SHP77 treated with DMSO at 0.1 percent for 48 hours (cell line): ENCODE data around the gene POLR2M.
A peak's percentile ranks its signal among the peaks of the same experiment; 100 is the strongest.

Source experiments
- DNase-seq: peaks from one replicate; lab custom pipeline; 2025; lab: John Stamatoyannopoulos, UW

Gene POLR2M

DNA sequence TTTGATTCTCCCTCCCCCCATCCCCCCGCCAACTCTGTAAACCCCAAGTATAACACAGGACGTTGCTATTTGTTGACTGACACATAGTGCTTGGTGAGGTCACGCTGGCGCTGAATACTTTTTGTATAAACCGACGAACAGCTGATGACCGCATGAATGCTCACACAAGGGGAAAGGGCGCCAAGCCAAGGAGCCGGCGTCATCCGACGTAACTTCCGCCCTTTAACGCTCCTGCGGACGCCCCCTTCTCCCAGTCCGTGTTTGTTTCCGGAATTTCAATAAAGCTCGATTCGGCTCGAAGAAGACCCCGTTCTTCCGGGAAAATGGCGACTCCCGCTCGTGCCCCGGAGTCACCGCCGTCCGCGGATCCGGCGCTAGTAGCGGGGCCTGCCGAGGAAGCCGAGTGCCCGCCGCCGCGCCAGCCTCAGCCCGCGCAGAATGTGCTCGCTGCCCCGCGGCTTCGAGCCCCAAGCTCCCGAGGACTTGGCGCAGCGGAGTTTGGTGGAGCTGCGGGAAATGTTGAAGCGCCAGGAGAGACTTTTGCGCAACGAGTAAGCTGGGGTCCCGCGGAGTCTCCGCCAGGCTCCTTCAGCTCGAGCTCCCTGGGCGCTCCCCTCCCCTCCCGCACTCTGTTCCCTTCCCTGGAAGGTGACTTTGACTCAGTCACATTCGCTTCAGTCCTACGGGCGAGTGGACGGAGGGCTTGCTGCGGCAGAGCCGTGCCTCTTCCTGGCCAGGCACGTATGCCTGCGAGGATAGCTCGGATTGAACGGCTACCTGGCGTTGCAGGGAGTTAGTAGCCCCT lies at the start of gene POLR2M:
TSS of gene POLR2M (plus strand) at position 310 of the 805 bp plus-strand sequence. CDS start at position 439, 129 bp downstream.
- DNase-seq, result peak; percentile 94

DNA sequence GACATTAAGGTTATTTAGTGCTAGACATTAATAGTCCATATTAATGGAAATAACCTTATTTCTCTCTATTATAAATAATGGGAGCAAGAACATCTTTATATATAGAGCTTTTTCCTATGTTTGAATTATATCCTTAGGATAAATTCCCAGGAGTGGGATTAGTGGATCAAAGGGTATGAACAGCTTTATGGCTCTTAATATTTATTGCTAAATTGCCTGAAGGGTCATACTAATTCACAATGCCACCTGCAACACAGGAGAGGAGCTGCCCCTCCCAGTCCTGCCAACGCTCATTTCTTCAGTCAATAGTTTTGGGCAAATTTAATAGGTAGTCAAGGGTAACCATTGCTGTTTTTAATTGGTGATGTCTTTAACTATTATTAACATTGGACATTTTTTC lies 48.9 kb upstream of the POLR2M start:
- DNase-seq, result no peak

DNA sequence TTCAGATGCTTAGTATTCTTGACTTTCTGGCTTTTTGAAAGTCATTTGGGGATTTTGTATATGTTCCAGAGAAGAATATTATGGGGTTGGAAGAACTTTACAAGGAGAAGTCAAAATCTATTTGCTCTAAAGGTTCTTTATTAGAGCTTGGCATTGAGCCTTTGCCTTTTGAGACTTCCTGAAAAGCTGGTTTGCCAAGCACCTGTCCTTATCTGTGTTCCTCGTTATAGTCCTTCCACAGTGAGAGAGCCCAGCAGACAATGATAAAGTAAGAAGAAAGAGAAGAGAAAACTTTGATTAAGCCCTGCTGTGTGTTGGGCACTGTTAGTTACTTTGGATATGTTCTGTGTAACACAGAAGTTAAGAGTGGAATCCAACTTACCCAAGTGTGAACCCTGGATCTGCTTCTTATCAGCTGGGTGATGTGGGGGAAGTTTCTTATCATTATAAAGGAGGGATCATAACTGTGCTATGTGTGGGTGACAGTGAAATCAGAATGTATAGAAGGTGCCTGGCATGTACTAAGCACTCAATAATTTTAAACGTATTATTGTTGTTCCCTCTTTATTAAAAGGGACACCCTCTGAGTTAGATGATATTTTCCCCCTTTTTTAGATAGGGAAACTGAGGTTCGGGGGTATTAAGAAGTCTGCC lies 44.3 kb upstream of the POLR2M start:
- DNase-seq, result no peak

DNA sequence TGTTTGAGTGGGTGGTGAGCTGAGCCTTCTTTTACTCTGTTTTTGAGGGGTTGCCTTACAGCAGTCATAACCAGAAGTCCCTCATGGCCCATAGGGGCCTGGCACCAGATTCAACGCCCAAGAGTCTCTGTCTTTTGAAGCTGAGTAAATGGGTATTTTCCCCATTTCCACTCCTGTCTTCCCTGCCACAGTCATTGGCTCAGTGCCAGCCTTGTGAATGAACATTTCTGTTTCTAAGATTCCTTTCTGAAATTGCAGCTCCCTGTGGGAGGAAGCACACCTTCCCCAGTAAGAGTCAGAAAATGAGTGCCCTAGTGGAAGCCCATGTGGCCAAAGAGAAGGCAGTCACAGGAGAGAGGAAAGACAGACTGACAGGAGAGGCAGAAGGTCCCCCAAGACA lies 43.7 kb upstream of the POLR2M start:
- DNase-seq, result no peak

DNA sequence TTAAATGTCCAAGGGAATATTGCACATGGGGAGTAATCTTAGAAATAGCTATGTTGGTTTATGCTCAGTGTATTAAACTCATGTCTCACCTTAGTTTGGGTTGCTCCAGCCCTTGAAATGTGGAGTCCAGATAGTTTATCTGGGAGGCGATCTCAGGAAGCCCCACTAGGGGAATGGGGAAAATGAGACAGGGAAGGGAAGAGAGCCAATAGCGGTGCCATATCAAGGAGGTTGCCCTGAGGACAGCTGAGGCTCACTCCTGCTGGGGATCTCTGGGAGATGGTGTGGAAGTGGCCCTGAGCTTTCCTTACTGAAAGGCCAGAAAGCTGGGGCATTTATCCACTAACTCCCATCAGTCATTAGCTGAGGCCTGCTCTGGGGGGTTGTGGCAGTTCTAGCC lies 43.3 kb upstream of the POLR2M start:
- DNase-seq, result no peak

DNA sequence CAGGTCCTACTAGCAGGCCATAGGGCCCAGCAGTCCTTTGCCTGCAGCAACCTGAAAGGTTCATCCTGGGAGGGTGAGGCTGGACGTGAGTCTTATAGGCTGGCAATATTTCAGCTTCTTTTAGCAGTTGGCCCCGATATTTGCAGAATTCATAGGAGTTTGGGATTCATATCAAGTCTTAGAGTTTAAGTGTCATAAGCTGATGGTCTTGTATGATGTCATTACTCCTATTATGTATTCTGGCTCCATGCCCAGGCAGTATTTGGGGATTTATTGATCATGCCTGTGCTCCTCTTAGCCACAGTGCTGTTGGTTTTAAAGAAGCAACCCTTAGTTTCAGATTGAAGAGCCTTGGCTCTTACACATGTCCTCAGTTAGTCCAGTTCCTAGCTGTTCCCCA lies 41.3 kb upstream of the POLR2M start:
- DNase-seq, result no peak

DNA sequence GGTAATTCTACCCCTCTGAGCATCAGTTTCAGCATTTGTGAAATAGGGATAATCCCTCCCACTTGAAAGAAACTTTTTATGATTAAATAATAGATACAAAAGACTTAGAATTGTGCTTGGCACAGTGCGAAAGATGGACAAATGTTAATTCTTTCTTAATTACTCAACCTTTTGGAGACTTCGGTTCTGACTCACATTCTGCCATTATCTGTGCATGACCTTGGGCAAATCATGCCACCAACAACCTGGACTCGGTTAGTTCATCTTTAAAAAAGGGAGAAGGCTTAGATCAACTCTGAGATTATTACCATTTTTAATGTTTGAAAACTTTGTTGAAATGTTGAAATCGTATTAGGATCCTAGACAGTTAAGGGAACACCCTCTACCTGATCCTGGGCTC lies 40.6 kb upstream of the POLR2M start:
- no peak for DNase-seq

DNA sequence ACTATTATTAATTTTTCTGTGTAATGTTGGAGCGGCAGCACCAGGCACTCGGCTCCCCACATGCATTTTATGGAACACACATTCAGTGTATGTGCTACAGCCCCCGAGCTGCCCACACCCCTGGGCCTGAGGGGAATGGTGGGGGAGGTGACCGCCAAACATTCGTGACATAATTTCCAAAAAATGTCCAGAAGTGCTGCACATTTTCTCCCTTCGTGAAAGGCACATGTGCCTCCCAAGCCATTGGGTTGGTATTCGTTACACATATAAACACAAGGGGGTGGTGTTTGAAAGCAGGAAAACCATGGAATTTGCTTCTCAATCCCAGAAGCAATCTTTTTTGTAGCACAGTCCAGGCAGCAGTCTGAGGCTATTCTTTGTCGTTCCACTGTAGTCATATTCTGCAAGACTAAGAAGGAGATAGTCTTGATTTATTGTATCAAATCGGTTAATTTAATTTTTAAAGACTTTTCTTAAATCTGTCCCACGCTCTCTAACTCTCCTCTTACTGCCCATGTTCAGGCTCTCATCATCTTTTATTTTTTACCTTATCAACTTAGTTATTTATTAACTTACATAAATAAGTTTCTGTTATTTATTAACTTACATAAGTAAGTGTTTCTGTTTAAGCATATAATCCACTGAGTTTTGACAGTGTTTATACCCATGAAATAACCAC lies 39.2 kb upstream of the POLR2M start:
- DNase-seq, result no peak

DNA sequence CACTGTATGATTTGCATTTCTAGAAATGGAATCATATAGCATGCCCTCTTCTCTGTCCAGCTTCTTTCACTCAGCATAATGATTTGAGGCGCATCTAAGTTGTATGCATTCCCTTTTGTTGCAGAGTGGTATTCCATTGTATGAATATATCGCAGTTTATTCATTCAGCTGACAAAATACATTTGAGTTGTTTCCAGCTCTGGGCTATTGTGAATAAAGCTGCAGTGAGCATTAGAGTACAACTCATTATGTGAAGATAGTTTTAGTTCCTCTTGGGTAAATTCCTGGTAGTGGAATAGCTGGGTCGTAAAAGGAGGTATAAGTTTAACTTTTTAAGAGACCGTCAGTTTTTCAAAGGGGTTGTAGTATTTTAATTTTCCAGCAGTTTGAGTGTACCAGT lies 38.5 kb upstream of the POLR2M start:
- no peak for DNase-seq

DNA sequence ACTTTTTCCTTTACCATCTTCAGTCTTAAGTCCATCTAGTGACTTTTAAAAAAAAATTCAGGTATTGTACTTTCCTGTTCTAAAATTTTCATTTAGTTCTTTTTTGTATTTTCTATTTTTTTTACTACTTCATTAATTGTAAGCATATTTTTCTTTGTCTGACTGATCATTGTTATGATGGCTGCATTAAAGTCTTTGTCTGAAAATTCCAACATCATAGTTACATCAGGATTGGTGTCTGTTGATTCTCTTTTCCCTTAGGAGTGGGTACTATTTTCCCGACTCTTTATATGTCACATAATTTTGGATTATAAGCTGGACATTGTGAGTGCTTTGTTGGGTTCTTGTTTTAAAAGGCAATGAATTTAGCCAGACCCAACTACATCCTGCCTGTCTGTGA lies 34.9 kb upstream of the POLR2M start:
- no peak for DNase-seq

DNA sequence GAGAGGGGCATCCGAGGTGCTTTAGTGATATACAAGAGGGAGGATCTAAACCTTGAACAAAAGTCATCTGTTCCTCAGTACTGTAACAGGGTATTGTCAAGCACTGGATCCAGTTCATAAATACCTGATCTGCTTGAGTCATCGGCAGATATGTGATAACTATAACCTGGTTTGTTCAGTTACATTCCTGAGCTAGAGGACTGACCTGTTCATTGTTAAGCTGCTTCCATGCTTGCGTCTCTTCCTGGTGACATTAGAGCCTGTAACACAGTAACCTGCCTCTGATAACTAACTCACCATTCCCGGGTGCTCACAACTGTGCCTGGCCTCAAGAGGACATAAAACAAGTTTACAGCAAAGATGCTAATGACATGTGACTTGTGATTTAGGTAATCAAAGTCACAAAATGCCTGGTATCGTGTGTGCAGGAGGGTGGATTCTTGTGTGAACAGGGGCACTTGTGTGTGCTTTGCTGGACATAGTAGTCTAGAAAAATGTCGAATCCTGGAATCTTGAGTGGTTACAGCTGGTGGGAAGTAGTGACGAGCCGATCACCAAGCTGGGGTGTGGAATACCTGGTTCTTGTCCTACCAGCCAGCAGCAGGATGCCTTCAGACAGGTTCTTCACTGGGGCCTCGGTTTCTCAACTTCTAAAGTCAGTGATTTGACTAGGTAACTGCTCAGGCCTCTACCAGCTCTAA lies 30.9 kb upstream of the POLR2M start:
- no peak for DNase-seq

DNA sequence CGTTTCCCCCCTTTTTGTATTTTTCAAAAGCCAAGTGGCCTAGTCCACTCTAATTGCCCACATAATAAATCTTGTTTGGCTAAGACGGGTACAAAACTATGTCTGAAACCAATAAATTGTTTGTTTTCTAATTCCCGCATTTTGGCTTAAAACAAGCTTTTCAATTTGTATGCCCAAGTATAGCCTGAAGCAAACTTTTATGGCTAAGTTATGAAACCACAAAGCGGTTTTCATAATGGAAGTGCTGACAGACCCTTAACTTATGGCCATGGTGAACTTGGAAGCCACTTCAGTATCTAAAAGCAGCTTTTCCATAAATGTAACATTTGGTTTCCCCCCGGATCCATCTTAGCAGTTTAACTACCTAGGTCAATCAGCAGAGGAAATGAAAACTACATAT lies 29.9 kb upstream of the POLR2M start:
- DNase-seq, result no peak

DNA sequence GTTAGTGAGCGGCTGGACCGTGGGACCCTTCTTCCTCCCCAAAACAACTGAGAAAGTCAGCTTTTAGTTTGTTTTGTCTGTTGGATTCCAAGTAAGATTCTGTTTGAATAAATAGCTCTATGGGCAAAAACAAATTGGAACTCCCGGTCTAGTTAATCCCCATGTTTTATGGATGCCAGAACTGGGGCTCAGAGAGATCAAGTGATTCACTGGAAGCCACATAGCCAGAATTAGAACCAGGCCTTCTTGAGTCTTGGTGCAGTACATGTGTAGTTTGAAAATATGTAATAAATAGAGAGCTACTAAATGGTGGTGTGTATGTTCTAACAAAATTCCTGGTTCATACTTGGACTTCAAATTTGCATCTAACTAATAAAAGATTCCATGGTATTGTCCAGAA lies 29.3 kb upstream of the POLR2M start:
- DNase-seq, result no peak

DNA sequence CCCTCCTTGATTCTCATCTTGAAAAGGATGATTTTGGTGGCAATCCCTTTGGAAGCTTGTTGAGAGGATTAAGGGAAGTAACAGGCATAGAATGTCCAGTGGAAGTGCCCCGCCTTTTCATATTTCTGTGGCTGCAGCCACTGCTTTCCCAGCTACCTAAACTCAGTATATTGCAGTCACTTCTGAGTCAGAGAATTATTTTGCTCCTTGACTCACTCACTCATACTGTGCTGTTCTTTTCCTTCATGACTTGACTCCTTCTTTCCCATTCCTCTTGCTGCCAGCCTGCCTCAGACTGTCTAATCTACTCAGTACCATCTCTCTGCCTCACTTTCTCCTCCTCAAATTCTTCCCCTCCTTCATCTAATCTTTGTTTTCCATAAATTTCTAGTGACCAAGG lies 26.5 kb upstream of the POLR2M start:
- DNase-seq, result no peak

DNA sequence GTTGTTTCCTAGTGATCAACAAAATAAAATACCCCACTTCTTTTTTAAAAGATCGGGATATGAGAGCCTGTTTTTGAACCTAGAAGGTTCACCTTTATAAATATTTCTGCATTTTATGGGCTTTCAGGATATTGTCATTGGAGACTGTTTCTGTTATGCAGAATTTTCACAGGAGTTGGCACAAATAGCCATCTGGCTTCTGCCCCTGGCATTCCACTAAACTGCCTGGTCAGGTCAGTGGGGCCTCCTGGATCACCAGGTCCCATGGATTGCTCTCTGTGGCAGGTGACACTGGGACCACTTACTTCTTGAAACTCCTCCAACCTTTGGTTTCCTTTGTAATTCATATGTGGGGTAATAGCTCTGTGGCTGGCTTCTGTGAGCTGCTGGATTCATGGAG lies 25.5 kb upstream of the POLR2M start:
- DNase-seq, result no peak

DNA sequence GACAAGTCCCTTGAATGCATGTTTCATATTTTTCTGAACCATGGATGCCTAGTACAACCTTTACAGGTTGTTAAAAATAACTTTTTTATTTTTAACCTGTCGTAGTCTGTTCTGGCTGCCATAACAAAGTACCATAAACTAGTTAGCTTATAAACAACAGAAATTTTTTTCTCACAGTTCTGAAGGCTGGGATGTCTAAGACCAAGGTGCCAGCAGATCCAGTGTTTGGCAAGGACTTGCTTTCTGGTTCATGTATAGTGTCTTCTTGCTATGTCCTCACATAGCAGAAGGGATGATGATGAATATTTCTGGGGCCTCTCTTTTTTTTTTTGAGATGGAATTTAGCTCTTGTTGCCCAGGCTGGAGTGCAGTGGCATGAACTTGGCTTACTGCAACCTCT lies 23.0 kb upstream of the POLR2M start:
- DNase-seq, result no peak

DNA sequence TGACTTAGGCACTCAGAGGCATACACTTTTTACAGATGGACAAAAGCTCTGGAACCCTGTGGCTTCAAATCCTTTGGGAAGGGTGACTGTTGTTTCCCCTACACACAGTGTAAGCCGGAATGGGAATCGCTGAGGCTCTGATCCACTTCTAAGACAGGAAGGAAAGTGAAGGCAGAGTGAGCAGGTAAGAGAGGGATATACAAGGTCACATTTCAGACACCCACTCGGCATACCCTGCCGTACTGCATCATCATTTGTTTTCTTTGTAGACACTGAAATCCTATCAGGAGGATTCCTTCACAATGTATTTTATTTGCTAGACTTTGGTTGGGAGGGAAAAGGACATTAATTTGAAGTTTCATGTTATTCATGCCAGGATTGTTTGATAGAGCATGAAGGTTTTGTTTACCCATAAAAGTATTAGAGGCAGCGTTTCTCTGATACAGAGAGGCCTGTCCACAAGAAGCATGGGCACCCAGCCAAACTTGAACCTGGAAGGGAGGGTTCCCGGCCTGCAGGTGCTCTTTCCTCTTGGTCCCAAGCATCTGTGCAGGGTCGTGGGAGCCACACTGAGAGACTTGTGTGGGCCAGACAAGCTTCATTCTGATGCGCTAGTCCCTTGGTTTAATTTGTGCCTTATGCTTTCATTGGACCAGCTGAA lies 21.9 kb upstream of the POLR2M start:
- DNase-seq, result no peak

DNA sequence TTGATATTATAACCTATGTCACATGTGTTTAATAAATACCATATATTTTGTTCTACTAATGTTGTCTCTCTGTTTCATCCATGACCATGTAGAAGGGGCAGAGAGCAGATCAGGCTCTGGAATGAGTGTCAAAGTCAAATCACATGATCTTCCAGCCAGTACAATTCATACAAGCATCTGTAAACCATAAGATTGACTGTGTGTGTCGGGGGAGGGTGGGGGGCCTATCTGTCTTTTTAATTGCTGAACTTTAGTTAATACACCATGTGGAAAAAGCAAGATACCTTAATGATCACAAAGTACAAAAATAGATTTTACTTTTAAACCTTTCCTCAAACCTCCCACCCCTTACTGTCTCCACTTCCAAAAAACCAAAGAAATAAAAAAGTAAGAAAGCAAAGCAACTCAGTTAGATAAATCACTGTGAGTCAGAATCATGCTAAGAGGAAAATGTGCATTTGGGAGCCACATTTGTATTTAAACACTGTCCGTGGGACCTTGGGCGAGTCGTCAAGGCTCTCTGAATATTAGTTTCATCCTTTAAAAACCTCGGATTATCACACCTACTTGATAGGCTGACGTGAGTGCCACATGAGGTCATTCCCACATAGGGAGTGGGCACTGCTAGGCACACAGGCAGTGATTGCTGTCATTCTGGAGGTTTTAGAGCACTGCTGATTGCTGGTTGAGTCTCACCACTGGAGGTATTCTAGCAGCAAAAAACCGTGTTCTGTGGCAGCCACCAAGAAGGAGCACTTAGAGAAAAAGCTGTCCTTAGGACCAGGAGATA lies 21.0 kb upstream of the POLR2M start:
- DNase-seq, result no peak

DNA sequence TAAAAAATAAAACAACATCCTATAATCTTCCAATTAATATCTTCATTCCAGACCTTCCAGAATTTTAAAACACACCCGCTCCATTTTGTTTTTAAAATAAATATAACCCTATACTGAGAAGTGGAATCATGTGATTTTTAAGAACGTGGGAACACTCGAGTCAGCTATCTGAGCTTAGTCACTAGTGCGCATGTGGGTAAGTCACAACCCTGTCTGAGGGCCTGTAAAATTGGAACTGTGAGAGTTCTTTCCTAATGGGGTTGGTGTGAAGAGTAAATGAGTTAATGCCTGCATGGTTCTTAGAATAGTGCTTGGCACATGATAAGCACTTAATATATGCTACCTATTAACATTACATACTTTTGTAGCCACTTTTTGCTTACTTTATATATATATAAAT lies 19.9 kb upstream of the POLR2M start:
- no peak for DNase-seq

DNA sequence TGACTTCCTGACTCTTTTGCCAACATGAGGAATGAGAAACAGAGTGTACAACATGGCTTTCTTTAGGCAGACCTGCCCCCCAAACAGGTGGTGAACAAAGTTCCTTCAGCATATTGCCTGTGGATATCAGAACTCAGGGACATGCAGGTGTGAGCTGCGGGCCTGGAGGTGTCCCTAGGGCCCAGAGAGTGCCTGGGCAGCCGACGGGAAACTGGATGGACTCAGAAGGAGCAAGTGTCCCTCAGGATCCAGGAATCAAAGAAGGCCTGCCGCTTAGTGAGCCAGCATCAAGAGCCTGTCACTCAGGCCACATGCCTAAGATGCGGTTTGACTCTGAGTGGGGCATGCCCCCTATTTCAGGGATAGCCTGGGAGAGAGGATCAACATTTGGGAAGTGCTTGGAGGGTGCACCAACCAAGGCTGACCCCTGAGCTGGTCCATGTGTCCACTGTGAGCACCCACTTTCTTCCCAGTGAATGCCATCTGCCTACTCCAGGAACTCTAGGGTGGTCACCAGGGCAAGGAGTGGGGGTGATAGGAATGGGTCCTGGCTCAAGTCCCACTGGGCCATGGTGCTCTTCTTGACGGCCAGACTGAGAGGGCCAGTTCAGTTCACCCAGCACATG lies 16.1 kb upstream of the POLR2M start:
- DNase-seq, result no peak

DNA sequence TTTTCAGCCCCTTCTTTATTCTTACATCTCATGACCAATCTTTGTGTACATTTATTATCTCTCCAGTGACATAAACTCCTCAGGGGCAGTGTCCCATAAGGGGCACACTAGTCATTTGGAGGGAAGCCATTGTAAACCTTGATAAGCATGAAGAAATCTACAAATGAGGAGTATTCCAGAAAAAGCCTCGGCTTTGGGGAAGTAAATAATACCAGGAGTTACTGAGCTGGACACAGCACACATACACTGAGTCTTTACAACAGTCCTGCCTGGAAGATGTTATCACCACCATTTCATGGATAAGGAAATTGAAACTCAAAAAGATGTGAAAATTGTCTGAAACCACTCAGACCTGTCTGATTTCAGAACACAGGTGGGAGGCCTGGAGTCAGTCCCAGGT lies 15.4 kb upstream of the POLR2M start:
- no peak for DNase-seq
